GM23248 (cell line): ENCODE results near the gene SNX18. TPM values are rescaled to one million over a fixed set of nuclear protein-coding genes. Genes with fewer than 3 reads are reported as not detected.

ENCODE experiments used
- DNase-seq: peaks from one replicate; pipeline ENCODE4 v3.0.0-alpha.2; 2015
- H2AFZ ChIP-seq: fragments of 200-600 bp; sonication (generic); 2 replicates; pipeline ENCODE4 v1.6.1; 2016; ENCODE audit warnings: antibody characterized with exemption
- H3F3A ChIP-seq: fragments of 200-600 bp; sonication (generic); 2 replicates; pipeline ENCODE4 v1.6.1; 2016; ENCODE audit warnings: mild to moderate bottlenecking, antibody characterized with exemption, mixed run types; ENCODE audit not compliant: insufficient read depth
- H3K27ac ChIP-seq: fragments of 200-600 bp; sonication (generic); 2 replicates; pipeline ENCODE4 v1.5.1; 2016; ENCODE audit warnings: mild to moderate bottlenecking
- H3K27me3 ChIP-seq: fragments of 200-600 bp; sonication (generic); replicated peaks from 2 replicates; pipeline ENCODE4 v1.6.1; 2016; ENCODE audit warnings: mild to moderate bottlenecking; ENCODE audit not compliant: insufficient read depth
- H3K36me3 ChIP-seq: fragments of 200-600 bp; sonication (generic); 2 replicates; pipeline ENCODE4 v1.6.1; 2016; ENCODE audit warnings: low read depth, mild to moderate bottlenecking
- H3K4me1 ChIP-seq: fragments of 200-600 bp; sonication (generic); 2 replicates; pipeline ENCODE4 v1.6.1; 2016; ENCODE audit warnings: mild to moderate bottlenecking; ENCODE audit not compliant: insufficient read depth
- H3K4me2 ChIP-seq: fragments of 200-600 bp; sonication (generic); one replicate; pipeline ENCODE4 v1.6.1; 2016; ENCODE audit warnings: mild to moderate bottlenecking; ENCODE audit not compliant: unreplicated experiment
- H3K4me3 ChIP-seq: fragments of 200-600 bp; sonication (generic); 2 replicates; pipeline ENCODE4 v1.5.1; 2016; ENCODE audit warnings: mild to moderate bottlenecking
- H3K79me2 ChIP-seq: fragments of 200-600 bp; sonication (generic); 2 replicates; pipeline ENCODE4 v1.6.1; 2016; ENCODE audit warnings: mild to moderate bottlenecking; ENCODE audit not compliant: insufficient read depth
- H3K9ac ChIP-seq: fragments of 200-600 bp; sonication (generic); 2 replicates; pipeline ENCODE4 v1.6.1; 2016; ENCODE audit warnings: mild to moderate bottlenecking
- H3K9me2 ChIP-seq: fragments of 200-600 bp; sonication (generic); 2 replicates; pipeline ENCODE4 v1.6.1; 2016; ENCODE audit warnings: mixed run types, mild to moderate bottlenecking, moderate library complexity; ENCODE audit not compliant: insufficient read depth
- H3K9me3 ChIP-seq: fragments of 200-600 bp; sonication (generic); one replicate; pipeline ENCODE4 v1.6.1; 2017; ENCODE audit warnings: low read depth
- H4K20me1 ChIP-seq: fragments of 200-600 bp; sonication (generic); 2 replicates; pipeline ENCODE4 v1.6.0; 2016; ENCODE audit not compliant: insufficient read depth
- EZH2 ChIP-seq: fragments of 200-600 bp; sonication (generic); IDR thresholded peaks from 2 replicates; pipeline ENCODE4 v1.6.1; 2018; ENCODE audit warnings: antibody characterized with exemption, mild to moderate bottlenecking; ENCODE audit not compliant: insufficient read depth, poor library complexity, severe bottlenecking
- EZH2phosphoT487 ChIP-seq: fragments of 200-600 bp; sonication (generic); IDR thresholded peaks from 2 replicates; pipeline ENCODE4 v1.6.1; 2018; ENCODE audit warnings: antibody characterized with exemption, moderate library complexity, mild to moderate bottlenecking, low read depth; ENCODE audit not compliant: insufficient read depth
- in situ Hi-C: fragments of 300-500 bp; cut with MboI; formaldehyde crosslinking; loops from 2 replicates; pipeline ENCODE4 v1.15.0; 2020
- polyA plus RNA-seq: library from polyadenylated mRNA; unstranded; fragments of >200 nt; fragmentation: Nextera tagmentation; extraction: Ambion mirVana; gene quantifications from 2 replicates; pipeline ENCODE4 v1.2.1, GENCODE V29; 2016
- total RNA-seq: library from RNA; depleted of rRNA; stranded (reverse); fragments of >200 nt; shearing (Covaris generic); gene quantifications from 2 replicates; pipeline ENCODE4 v1.2.3, GENCODE V29; 2014; rRNA removed

The SNX18 gene
- total and polyA plus RNA-seq, 2 experiments from 2014 or later = 14.2 to 77.3 TPM

DNA sequence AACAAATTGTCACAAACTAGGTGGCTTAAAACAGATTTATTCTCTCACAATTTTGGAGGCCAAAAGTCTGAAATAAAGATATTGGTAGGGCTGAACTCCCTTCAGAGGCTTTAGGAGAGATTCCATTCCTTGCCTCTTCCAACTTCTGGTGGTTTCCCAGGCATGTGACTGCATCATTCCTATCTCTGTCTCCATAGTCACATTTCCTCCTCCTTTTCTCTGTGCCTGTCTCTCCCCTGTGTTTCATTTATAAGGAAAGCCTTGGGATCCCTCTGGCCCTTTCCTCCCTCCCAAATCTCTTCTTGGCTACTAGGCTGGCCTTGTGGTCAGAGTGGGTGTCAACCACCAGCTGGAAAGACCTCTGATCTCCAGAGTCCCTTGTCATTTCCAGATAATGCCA lies 78.2 kb downstream of the SNX18 start:
- H3K4me1 ChIP-seq = no peaks in the 10 kb centered on the region
- H2AFZ ChIP-seq = no peak overlapping the region
- no peak overlapping the region for H3K9ac ChIP-seq
- no peak overlapping the region for H3K4me3 ChIP-seq
- no peaks in the 10 kb centered on the region for H3K27me3 ChIP-seq
- no peak overlapping the region for H3K27ac ChIP-seq
- DNase-seq = peak; percentile 43
- no peaks in the 10 kb centered on the region for H3K36me3 ChIP-seq
- no peaks in the 10 kb centered on the region for H4K20me1 ChIP-seq
- no peaks in the 10 kb centered on the region for H3K79me2 ChIP-seq
- no peaks in the 10 kb centered on the region for H3K9me3 ChIP-seq
- TF ChIP-seq EZH2phosphoT487 (no peak), EZH2 (no peak)
- H3F3A ChIP-seq = no peaks in the 10 kb centered on the region
- H3K4me2 ChIP-seq = no peak overlapping the region
- in situ Hi-C loops = no loop called here
- no peaks in the 10 kb centered on the region for H3K9me2 ChIP-seq

Other genes starting within 250 kb of the SNX18 start
- 7.8 and 15.4 TPM in 2 replicates for gene ARL15, start 207.2 kb upstream of the SNX18 start, total RNA-seq
- 9.9 and 10.6 TPM in 2 replicates for gene ARL15, start 207.2 kb upstream of the SNX18 start, polyA plus RNA-seq
- 4.1 and 12.3 TPM in 2 replicates for gene HSPB3, start 62.1 kb upstream of the SNX18 start, total RNA-seq
- 5.4 and 8.0 TPM in 2 replicates for gene HSPB3, start 62.1 kb upstream of the SNX18 start, polyA plus RNA-seq